GM12873 (cell line): Measurements from ENCODE around the gene IFI16.

ENCODE experiments used
- CTCF ChIP-seq: IDR thresholded peaks from 2 replicates; pipeline ENCODE4 v1.5.1; 2012; ENCODE audit warnings: low read depth, mild to moderate bottlenecking, moderate library complexity, low read length, control low read depth; ENCODE audit not compliant: insufficient read depth; ENCODE audit errors: missing control alignments

Gene IFI16

DNA sequence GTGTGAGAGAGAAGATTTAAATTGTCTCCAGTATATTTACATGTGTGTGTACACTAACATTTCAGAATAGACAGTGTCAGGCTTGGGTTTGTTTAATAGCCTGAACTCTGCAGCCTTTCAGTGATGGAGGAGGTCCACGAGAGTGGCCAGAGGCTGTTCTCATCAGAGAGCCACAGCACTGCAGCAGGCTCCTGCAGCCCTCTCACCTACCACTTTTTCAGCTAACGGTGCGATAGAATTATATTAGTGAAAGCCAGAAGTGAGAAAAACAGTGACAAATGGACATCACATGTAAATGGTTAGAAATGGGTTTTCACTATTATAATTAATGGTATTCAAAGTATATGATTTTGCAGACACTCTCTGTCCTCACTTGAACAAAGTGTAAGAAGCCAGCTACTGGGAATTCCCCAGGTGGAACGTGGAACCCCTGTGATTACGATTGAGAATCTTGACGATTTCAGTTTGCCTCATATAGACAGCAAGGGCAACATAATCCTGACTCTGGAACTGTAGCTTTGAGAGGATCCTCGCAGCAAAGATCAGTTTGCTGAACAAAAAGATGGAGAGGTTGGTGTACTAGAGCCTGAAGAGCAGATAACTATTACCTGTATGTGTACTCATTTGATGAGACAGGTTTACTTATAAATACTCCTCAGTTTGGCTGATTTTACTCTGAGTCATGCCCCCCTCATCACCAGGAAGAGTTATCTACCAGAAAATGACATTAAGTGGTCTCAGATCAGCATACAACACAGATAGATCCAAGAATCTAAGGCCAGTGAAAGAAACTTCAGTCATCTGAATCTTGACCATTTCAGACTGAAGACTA is 31.4 kb downstream of the IFI16 start:
- TF ChIP-seq CTCF: no peak

- no peak for TF ChIP-seq CTCF
Observed at GRCh38 chr1:159051436-159051835, 41.7 kb downstream of the IFI16 start.

GRCh38 chr1:159054427-159054826 is 44.7 kb downstream of the IFI16 start:
- no peak for TF ChIP-seq CTCF

GRCh38 chr1:159055181-159055641 is 45.5 kb downstream of the IFI16 start:
- TF ChIP-seq CTCF: no peak

DNA sequence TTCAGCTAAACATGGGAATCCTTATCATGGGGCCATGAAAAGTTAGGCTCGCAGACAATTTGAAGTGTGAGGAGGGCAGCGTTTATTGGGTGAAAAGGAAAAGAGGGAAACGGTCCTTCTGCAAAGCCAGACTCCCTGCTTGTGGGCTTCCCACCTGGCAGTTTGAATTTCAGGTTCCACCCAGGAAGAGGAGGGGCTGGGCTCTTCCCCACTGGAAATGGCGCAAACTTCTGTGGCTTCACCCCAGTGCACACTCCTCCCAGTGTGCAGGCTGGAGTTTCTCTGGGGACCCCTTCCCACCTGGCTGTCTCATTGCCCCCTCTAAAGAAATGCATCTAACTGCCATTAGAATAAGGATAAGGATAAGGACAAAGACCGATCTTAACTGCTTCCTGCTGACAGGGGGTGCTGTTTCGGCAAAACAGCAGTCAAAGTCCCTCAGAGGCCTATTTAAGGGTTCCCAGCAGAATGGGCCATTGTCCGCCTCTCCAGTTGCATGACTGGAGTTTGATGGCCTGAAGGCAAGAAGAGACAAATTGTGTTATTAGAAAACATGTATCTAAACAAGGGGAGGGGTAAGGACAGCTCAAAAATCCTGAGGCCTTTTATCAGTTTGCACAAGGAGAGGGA is 46.5 kb downstream of the IFI16 start:
- peak; percentile 32 for TF ChIP-seq CTCF

GRCh38 chr1:159058751-159059150 is 49.0 kb downstream of the IFI16 start:
- no peak for TF ChIP-seq CTCF

DNA sequence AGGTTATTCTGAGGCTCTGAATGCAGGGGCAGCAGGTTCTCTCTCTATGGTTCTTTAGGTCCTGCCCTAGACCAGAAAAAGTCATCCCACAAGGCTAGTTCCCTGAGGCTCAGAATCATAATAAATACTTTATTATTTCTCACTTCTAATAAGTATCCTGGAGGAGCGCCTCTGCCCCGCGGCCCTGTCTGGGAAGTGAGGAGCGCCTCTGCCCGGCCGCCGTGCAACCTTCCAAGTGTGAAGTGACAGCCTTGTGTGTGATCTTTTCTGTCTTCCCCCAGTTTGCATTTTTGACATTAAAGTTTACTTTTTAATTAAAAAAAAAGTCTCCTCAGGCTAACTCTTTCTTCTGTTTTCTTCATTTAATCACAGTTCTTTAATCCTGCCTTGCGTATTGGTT is 55.4 kb downstream of the IFI16 start:
- no peak for TF ChIP-seq CTCF
